Effector memory CD8-positive, alpha-beta T cell (primary cell): ENCODE data around the gene SCRN1.

Experiments
- ATAC-seq: fragments of 150-1000 bp; cut with Tn5 transposase; replicated peaks from 2 replicates; pipeline ENCODE4 v1.10.0; 2021; ENCODE audit warnings: mild to moderate bottlenecking, moderate library complexity
- DNase-seq, 3 experiments: peaks; one replicate each; pipeline ENCODE4 v3.0.0; 2021
- H3K27ac Mint-ChIP-seq, 2 donors: one replicate each; pipeline ENCODE4 v1.8.0; 2022; ENCODE audit warnings: mild to moderate bottlenecking in 2 of 2, mixed read lengths in 2 of 2, moderate library complexity in 2 of 2
- H3K27me3 Mint-ChIP-seq, 2 donors: one replicate each; pipeline ENCODE4 v1.8.0; 2022; ENCODE audit warnings: mixed read lengths in 2 of 2
- H3K36me3 Mint-ChIP-seq: one replicate; pipeline ENCODE4 v1.8.0; 2022; ENCODE audit warnings: mild to moderate bottlenecking, moderate library complexity, mixed read lengths; ENCODE audit not compliant: insufficient read depth
- H3K4me1 Mint-ChIP-seq, 2 donors: one replicate each; pipeline ENCODE4 v1.8.0; 2022; ENCODE audit warnings: low read depth in 2 of 2, mixed read lengths in 2 of 2
- H3K4me3 Mint-ChIP-seq, 2 donors: one replicate each; pipeline ENCODE4 v1.8.0; 2022; ENCODE audit warnings: mild to moderate bottlenecking in 2 of 2, mixed read lengths in 2 of 2, moderate library complexity in 2 of 2
- H3K9me3 Mint-ChIP-seq, 2 donors: one replicate each; pipeline ENCODE4 v1.8.0; 2022; ENCODE audit warnings: mixed read lengths in 2 of 2

SCRN1 gene

DNA sequence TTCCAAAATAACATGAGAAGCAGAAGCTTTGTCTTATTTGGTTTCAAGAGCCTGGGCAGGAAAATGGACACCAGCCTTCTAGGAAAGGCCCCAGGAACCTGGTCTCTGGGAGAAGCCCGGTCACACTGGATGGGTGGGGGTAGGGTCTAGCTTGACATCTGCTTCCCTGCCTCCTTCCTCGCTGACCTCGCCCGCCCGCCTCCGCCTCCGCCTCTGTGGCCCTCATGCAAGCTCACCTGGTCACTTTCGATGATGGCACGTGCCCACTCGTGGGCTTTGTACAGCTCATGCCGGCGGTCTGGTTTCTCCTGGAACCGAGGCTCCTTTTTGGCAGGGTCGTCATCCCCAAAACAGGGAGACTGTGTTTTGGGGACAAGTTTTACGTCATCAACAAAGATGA, 63.4 kb downstream of the SCRN1 start:
- Mint-ChIP-seq H3K27me3 (peaks cover 14 to 60% of the 10 kb centered on the region in 2 donors), H3K36me3 (peaks cover 9% of the 10 kb centered on the region), H3K9me3 (no peaks in the 10 kb centered on the region), H3K27ac (no peak overlapping the region), H3K4me1 (no peaks in the 10 kb centered on the region), H3K4me3 (no peak overlapping the region)
- DNase-seq = no peak
- no peak for ATAC-seq

DNA sequence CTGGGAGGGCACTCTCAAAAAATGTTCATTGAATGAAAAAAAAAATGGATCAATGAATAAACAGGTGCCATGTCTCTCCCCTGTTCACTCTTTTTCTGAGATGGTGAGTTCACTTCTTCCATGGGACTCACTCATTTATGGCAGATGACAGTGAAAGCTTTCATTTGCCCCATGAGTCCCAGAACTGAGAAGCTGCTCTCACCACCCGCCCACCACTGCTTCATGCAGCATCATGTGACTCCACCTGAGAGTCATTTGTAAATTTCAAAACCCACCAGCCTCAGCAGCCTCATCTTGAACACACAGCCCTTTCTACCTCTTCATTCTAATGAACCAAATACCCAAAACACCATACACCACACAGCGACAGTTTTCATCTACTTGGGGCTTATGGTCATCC, 64.9 kb downstream of the SCRN1 start:
- H3K36me3 Mint-ChIP-seq = peaks cover 8% of the 10 kb centered on the region
- no peak overlapping the region for H3K27ac Mint-ChIP-seq
- no peak for DNase-seq
- H3K9me3 Mint-ChIP-seq = no peaks in the 10 kb centered on the region
- peaks cover 6 to 55% of the 10 kb centered on the region in 2 donors for H3K27me3 Mint-ChIP-seq
- no peaks in the 10 kb centered on the region for H3K4me1 Mint-ChIP-seq
- no peak for ATAC-seq
- no peak overlapping the region for H3K4me3 Mint-ChIP-seq

- DNase-seq (no peak), ATAC-seq (no peak)
- H3K27ac Mint-ChIP-seq = no peak overlapping the region
- H3K27me3 Mint-ChIP-seq = peaks cover 0 to 50% of the 10 kb centered on the region in 2 donors
- no peaks in the 10 kb centered on the region for H3K9me3 Mint-ChIP-seq
- H3K4me3 Mint-ChIP-seq = no peak overlapping the region
- no peaks in the 10 kb centered on the region for H3K4me1 Mint-ChIP-seq
- H3K36me3 Mint-ChIP-seq = peaks cover 8% of the 10 kb centered on the region
These were observed 65.6 kb downstream of the SCRN1 start for GRCh38 chr7:29924006-29924405.

- H3K4me3 Mint-ChIP-seq = no peak overlapping the region
- H3K36me3 Mint-ChIP-seq = peaks cover 8% of the 10 kb centered on the region
- no peaks in the 10 kb centered on the region for H3K4me1 Mint-ChIP-seq
- DNase-seq (no peak), ATAC-seq (no peak)
- H3K9me3 Mint-ChIP-seq = no peaks in the 10 kb centered on the region
- no peak overlapping the region for H3K27ac Mint-ChIP-seq
- peaks cover 0 to 50% of the 10 kb centered on the region in 2 donors for H3K27me3 Mint-ChIP-seq
These were observed 66.5 kb downstream of the SCRN1 start for GRCh38 chr7:29922921-29923700.

DNA sequence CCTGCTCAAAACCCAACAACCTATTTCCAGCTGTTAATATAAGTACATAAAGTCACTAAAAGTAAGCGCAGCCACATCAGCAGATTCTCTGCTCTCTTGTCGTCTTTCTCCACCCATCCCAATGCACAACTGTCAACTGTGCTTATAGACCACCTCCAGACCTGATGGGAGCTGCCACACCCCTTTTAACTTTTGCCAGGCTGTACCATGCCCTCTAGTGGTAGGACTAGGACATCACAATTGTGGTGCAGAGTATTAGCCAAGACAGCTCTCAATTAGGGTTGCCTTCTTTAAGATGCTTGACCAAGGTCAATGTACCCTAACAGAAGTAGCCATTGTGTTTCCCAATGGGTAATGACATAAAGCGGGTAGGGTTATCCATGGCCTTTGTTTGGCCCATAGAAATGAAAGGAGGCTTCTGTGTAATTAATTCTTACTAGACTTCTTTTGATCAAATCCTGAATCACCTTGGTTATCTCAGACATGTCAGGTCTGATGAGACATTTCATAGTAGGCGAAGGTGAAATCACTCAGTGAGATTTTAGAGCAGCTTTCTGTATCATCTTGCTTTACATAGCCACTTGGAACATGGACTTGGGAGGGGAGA, 68.1 kb downstream of the SCRN1 start:
- ATAC-seq (peak; percentile 85), DNase-seq (peak; percentile 20 to 41 (median 21))
- Mint-ChIP-seq H3K4me3 (no peak overlapping the region), H3K27me3 (peaks cover 0 to 54% of the 10 kb centered on the region in 2 donors), H3K4me1 (no peaks in the 10 kb centered on the region), H3K9me3 (no peaks in the 10 kb centered on the region), H3K27ac (no peak overlapping the region), H3K36me3 (peaks cover 9% of the 10 kb centered on the region)

- H3K9me3 Mint-ChIP-seq = no peaks in the 10 kb centered on the region
- DNase-seq (no peak), ATAC-seq (no peak)
- no peak overlapping the region for H3K27ac Mint-ChIP-seq
- peaks cover 8% of the 10 kb centered on the region for H3K36me3 Mint-ChIP-seq
- H3K27me3 Mint-ChIP-seq = peaks cover 4 to 53% of the 10 kb centered on the region in 2 donors
- no peak overlapping the region for H3K4me3 Mint-ChIP-seq
- no peaks in the 10 kb centered on the region for H3K4me1 Mint-ChIP-seq
These were observed 69.1 kb downstream of the SCRN1 start for GRCh38 chr7:29920491-29920890.

GRCh38 chr7:29919790-29920189, 69.8 kb downstream of the SCRN1 start:
- Mint-ChIP-seq H3K4me1 (no peaks in the 10 kb centered on the region), H3K27me3 (peaks cover 9 to 54% of the 10 kb centered on the region in 2 donors), H3K36me3 (peaks cover 8% of the 10 kb centered on the region), H3K4me3 (no peak overlapping the region), H3K9me3 (no peaks in the 10 kb centered on the region), H3K27ac (no peak overlapping the region)
- ATAC-seq (no peak), DNase-seq (no peak)

GRCh38 chr7:29918850-29919249, 70.8 kb downstream of the SCRN1 start:
- no peak for DNase-seq
- H3K36me3 Mint-ChIP-seq = peaks cover 8% of the 10 kb centered on the region
- H3K4me3 Mint-ChIP-seq = no peak overlapping the region
- H3K27ac Mint-ChIP-seq = no peak overlapping the region
- H3K9me3 Mint-ChIP-seq = no peaks in the 10 kb centered on the region
- H3K4me1 Mint-ChIP-seq = no peaks in the 10 kb centered on the region
- peaks cover 9 to 47% of the 10 kb centered on the region in 2 donors for H3K27me3 Mint-ChIP-seq
- ATAC-seq = no peak

DNA sequence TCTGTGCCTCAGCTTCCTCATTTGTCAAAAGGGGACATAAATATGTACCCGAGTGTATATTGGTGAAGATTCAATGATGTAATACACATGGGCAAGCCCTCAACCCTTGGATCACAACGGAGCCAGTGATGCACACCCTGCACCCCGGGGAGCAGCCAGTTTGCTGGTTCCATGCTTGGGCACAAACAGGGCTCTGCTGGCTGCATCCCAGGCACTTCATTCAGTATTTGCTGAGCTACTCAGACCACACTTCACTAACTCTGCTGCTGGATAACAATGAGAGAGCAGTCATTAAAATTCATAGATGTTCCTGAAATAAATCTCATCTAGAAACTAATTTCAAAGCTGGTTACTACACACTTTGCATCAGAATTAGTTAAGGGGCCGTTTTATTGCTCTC, 72.0 kb downstream of the SCRN1 start:
- Mint-ChIP-seq H3K9me3 (no peaks in the 10 kb centered on the region), H3K27ac (no peak overlapping the region), H3K4me1 (peaks cover 0 to 1% of the 10 kb centered on the region in 2 donors), H3K27me3 (peaks cover 9 to 38% of the 10 kb centered on the region in 2 donors), H3K4me3 (no peak overlapping the region), H3K36me3 (peaks cover 8% of the 10 kb centered on the region)
- no peak for DNase-seq
- no peak for ATAC-seq

DNA sequence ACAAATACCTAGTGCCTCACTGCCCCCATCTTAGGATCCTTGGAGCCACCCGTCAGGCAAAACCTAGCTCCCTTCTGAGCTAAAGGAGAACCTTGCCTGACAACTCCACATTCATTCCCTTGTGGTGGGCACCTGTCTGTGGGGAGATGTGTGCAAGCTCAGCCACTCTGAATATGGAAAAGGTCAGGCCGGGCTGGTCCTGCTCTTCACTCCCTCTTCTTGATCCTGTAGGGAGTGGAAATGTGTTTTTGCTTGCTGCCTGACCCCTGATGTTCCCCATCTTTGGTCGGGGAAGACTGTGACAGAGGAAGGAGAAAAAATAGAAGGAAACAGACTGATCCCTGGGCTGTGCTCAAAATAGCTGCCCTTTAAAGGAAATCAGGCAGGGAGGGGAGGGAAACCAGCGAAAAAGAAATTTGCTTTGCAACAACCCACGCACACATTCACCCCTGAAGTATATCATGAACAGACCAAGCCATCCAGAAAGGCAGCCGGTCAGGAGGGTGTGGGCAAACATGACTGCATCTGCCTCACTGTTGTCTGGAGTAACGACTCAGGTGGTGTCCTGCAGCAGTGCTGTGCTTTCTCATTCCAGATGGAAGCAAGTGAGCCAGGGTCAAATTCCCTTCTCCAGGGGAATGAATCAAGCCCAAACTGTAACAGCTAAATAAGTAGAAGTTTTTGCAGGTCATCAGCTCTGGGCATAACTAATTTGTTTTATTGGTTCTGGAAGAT, 74.0 kb downstream of the SCRN1 start:
- Mint-ChIP-seq H3K4me1 (peaks cover 0 to 1% of the 10 kb centered on the region in 2 donors), H3K4me3 (no peak overlapping the region), H3K36me3 (peaks cover 8% of the 10 kb centered on the region), H3K9me3 (no peaks in the 10 kb centered on the region), H3K27me3 (peaks cover 9 to 27% of the 10 kb centered on the region in 2 donors), H3K27ac (no peak overlapping the region)
- ATAC-seq = no peak
- DNase-seq = no peak

DNA sequence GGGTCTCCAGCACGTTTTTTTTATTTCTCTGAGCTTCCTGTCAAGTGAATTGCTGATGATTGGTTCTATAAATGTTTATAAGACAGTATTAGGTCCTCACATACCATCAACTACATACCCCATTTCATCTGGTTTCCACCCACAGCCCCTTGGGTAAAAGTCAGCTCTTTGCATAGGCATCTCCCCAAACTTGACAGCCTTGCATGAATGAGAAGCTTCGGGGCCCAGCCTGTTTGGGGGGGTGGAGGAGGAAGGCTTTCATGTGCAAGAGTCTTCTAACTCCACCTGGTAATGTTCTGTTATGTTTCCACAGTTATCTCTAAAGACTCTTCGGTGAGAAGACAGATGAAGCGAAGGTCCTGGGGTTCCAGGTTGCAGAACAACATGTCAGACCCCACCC, 75.4 kb downstream of the SCRN1 start:
- no peak for ATAC-seq
- no peak for DNase-seq
- H3K4me3 Mint-ChIP-seq = no peak overlapping the region
- peaks cover 0 to 1% of the 10 kb centered on the region in 2 donors for H3K4me1 Mint-ChIP-seq
- no peak overlapping the region for H3K27ac Mint-ChIP-seq
- no peaks in the 10 kb centered on the region for H3K9me3 Mint-ChIP-seq
- H3K27me3 Mint-ChIP-seq = peaks cover 9 to 38% of the 10 kb centered on the region in 2 donors
- H3K36me3 Mint-ChIP-seq = peaks cover 3% of the 10 kb centered on the region

GRCh38 chr7:29906200-29907022, 83.2 kb downstream of the SCRN1 start:
- no peak overlapping the region for H3K4me3 Mint-ChIP-seq
- DNase-seq = no peak
- no peaks in the 10 kb centered on the region for H3K36me3 Mint-ChIP-seq
- no peak overlapping the region for H3K27ac Mint-ChIP-seq
- no peak for ATAC-seq
- H3K4me1 Mint-ChIP-seq = no peaks in the 10 kb centered on the region
- peaks cover 6 to 17% of the 10 kb centered on the region in 2 donors for H3K9me3 Mint-ChIP-seq
- H3K27me3 Mint-ChIP-seq = peaks cover 16 to 42% of the 10 kb centered on the region in 2 donors

- Mint-ChIP-seq H3K9me3 (peaks cover 0 to 1% of the 10 kb centered on the region in 2 donors), H3K4me1 (no peaks in the 10 kb centered on the region), H3K4me3 (no peak overlapping the region), H3K36me3 (no peaks in the 10 kb centered on the region), H3K27ac (no peak overlapping the region), H3K27me3 (peaks cover 51 to 55% of the 10 kb centered on the region in 2 donors)
- DNase-seq (no peak), ATAC-seq (no peak)
These were observed 88.9 kb downstream of the SCRN1 start for GRCh38 chr7:29900745-29901144.
